ENCODE results near the gene GLCCI1. TPM values are rescaled to one million over a fixed set of nuclear protein-coding genes. Genes with fewer than 3 reads are reported as not detected.

GLCCI1 gene
- total RNA-seq, result 4.4 TPM

DNA sequence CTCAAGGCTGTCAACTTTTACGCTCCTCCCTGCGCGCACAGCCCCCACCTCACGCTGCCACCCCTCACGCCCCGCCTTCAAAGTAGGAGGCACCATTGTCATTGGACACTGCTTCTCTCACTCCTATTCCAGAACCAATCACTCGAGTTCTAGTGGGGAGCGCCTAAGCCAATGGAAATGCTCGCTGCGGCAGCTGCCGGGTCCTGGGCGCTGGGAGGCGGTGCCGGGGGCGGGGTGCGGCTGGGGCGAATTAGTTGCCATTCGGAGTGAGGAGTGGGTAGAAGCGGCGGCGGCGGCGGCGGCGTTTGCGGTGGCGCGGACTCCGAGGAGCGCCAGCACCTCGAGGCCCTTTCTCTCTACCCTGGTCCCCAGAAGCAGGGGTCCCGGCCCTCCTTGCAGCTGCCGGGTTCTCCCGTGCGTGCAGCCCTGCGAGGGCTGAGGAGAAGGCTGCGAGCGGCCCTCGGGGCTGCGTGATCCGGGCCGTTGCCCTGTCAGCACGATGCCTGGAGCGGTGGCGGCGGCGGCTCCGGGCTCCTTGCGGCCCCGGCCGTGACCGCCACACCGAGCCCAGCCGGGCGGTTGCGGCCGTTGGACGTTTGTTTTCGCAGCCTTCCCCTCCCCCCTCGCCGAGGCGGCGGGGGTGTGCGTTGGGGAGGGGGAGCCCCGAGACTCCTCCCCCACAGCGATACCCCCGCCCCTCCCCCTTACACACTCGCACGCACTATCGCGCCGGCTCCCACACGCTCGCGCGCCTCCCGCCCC, at the start of gene GLCCI1:
TSS of gene GLCCI1 (plus strand) at position 253 of the 762 bp plus-strand sequence. CDS start 555 bp downstream, outside the sequence.
- peak; percentile 98 for DNase-seq (ENCODE audit: low spot score)
- peak; percentile 93 for ATAC-seq

DNA sequence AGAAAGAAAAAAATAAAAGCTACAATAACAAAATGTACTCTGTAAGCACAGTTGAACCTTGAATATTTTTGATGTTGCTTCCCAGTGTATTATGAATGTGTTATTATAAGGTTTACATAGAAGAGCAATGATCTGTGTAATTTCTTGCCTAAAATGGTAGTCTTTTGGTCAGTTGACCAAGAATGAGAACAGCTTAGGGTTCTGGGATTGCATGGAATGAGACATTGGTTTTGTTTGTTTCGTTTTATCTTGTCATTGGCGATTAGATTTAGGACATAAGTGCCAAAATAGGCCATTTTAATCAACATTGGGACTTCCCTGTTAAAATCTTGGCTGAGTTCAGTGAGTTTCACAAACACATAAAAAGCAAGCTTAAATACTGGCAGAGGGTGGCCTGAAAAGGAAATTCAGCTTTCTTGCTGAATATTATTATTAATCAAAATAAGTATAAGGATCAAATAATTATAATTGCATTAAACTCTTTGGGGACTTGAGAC, 49.1 kb upstream of the GLCCI1 start:
- ATAC-seq (peak; percentile 59), DNase-seq (ENCODE audit: low spot score) (no peak)

DNA sequence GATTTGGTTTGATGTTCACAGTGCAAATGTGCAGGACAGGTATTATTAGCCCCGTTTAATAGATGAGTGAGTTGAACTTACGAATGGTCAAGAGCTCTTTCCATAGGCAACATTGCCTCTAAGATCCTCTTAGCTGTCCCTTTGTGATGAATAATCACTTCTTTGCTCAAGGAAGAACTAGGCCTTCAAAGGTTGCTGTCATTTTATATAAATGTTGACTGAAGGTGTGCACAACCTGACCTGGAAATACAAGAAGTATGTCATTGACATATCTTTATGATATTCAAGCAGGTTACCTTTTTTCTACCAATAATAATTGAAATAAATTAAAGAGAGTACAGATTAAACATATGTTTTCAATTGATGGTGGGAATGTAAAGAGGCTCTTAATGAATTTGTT, 48.5 kb upstream of the GLCCI1 start:
- DNase-seq (ENCODE audit: low spot score), result no peak

DNA sequence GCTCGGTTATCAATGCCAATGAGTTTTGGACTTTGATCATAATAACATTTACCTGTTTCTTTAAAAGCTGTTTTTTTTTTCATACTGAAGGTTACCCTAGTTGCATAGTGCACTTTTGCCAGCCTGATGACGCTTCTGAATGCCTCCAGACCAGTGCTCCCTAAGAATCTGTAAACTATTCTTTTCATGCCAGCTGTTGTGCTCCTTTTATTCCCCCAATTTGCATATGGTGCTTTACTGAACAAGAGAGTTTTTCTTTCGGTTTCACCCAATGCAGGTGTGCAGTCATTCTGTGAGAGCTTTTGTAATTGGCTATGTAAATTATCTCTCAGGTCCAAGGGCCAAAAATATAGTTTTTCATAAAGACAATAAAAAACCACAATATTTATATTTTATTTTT, 48.1 kb upstream of the GLCCI1 start:
- DNase-seq (ENCODE audit: low spot score) (no peak), ATAC-seq (peak; percentile 65)

More for the DNA sequence above, 48.5 kb upstream of the GLCCI1 start:
- ATAC-seq, result no peak

DNA sequence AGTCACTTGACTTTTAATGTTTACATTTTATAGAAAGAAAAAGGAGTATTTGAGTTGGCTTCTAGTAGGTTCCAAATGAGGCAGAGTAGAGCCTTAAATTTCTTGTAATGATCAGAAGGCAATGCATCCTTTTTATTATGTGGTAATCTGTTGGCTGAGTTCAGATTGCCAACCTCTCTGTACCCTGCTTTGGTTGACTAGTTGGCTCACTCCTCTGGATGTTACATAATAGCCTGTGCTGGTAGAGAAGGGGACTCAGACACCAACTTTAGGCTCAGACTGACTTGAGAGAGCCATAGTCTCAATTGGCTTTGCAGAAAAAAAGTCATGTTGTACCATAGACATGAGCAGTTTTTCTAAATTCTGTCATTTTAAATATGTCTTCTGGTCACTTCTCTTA, 46.8 kb upstream of the GLCCI1 start:
- ATAC-seq (peak; percentile 87), DNase-seq (ENCODE audit: low spot score) (peak; percentile 51)

DNA sequence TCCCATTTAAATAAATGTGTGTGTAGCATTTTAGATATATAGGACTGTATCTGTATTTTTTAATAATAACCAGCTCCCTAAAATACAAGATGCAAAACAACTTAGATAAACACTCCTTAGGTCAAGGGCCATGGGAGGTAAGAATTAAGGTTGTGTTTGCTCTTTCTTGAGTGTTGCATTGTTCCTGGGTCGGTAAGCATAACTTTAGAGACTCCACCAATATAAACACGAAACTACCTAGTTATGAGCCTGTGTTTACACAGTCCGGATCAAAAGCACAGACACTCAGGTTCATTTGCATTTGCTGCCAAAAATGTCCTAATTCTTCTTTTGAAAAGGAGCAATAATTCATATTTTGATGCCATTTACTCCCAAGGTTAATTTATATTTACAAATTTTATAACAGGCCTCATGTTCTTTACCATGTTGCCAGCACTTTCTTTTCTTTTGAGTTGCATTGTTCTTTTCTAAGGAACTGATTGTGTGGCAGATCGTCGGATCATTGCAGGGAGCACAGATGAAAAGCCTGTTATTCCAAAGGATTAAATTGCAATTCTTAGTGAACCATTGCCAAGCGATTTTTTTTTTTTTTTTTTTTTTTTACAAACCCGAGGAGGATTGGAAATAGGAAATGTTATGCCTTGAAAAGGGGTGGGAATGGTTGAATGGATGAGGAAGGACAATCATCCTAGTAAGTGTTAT, 45.8 kb upstream of the GLCCI1 start:
- peak; percentile 25 for ATAC-seq
- DNase-seq (ENCODE audit: low spot score), result no peak

DNA sequence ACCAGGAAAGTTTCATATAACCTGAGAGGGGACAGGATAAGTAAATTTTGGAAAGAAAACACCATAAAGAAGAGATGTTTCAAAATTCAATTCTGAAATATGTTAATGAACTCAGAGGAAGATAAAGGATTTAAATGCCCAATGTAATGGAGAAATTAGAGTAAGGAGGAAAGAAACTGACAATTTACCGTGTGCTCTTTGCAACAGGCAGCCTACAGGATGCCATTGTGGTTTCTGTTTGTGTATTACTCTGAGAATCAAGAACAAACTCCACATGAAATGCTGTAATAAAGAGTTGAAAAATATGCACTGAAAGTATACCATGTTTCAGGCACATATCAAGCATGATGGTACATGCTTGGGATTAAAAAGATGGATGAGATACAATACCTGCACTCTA, 44.8 kb upstream of the GLCCI1 start:
- DNase-seq (ENCODE audit: low spot score), result no peak
- no peak for ATAC-seq

DNA sequence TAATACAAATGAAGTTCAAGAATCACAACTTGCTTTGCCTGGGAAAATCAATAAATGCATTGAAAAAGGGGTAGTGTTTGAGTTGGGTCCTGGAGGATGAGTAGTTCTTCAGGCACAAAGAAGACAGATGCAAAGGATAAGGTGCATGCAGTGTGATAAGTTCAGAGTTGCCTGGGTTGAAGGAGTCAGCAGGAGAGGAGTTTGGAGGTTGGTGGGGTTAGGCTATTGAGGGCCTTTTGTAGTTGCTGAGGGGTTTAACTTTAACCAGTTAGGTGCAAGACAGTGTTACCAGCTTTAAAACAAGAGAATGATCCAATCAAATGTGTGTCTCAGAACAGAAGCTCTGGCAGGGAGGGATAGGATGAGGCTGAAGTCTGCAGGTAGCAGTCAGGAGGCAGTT, 44.3 kb upstream of the GLCCI1 start:
- DNase-seq (ENCODE audit: low spot score) (no peak), ATAC-seq (no peak)

DNA sequence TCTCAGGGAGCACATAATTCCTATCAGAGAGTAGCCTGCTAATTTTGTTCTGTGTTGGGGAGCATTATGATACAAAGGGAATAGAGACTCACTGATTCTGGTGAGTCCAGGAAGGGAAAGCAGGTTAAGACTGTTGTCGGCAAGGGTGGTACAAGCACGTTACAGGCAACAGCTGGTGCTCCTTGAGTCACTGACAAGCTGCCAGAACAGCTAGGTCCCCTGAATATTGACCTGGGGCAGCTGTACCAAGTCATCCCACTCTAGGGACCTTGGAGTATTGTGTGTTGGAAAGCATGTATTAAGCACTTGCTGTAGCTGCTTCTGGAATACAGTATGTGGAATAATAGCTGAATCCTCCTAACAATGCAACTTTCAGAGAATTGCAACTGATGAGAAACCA, 37.0 kb upstream of the GLCCI1 start:
- ATAC-seq (no peak), DNase-seq (ENCODE audit: low spot score) (no peak)

DNA sequence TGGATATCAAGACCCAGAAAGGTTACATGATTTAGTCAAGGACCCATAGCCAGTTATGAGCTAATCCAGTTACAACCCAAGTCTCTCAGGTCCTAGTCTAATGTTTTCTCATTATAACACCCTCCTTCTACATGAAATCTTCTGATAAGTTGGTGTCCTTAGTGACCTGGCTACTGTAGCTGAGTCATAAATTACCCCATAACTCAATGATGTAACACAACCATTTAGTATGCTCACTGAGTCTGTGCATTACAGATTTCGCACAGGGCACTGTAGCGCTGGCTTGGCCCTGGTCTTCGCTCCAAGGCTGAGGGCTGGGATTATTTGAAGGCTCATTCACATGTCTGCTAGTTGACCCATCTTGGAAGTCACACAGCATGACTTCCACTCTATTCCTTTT, 36.0 kb upstream of the GLCCI1 start:
- ATAC-seq (no peak), DNase-seq (ENCODE audit: low spot score) (no peak)

DNA sequence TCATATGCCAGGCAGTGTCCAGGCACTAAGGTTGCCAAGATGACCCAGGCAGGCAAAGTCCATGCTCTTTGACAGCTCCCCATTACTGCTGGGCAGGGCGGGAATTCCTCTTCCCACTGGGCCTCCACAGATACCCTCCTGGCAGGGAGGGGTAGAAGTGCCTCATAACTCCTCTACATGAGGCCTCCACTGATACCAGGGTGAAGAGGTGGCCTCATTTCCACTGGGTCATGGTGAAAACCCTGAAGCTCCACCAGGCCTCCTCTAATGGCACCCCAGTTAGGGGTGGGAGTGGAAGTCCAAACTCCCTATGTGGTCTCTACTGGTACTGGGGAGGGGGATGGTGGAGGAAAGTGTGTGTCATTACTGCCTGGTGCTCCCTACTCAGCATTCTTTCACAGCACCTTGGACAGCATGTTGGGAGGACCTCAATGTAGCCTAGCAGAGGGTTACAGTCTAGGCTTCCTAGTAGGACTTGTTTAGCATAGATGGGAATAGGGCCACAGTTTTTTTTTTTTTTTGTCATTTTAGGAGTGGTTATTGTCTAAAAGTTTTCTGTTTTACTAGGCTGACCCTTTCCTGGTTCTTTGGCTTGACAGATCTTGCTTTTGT, 34.6 kb upstream of the GLCCI1 start:
- DNase-seq (ENCODE audit: low spot score) (no peak), ATAC-seq (no peak)

DNA sequence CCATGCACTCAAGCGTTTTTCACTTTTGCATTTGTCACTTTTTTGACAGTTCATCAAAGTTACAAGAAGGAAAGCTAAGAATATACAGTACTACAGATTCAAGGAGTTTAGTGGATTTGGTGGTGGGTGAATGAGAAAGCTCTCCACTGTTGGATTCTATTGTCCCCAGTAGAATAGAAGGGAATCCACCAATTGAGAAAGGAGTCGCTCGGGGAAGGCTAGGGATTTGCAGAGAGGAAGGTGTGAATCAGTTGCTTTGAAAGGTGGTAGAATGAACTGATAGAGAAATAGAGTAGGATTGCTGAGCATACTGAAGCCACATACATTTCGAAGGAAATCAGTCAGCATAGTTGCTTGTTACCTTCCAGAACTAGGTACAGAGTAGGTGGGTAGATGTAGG, 33.7 kb upstream of the GLCCI1 start:
- ATAC-seq, result no peak
- DNase-seq (ENCODE audit: low spot score), result no peak

DNA sequence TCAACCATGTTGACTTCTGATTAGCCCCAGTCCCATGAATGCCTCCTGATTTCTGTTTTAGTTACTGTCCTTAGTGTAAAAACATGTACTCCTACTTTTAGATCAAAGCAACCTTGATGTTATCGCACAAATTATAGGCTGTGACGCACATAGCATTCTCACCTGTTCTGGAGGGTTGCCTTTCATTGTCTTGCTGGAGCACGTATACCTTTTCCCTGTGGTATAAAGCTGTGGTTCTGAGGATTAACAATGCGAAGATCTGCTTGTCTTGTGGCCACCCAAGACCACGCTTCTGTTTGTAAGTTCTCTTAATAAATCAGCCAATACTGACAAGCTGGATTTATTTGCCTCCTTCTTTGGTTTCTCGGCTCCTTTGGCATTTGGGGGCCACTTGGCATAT, 30.1 kb upstream of the GLCCI1 start:
- ATAC-seq (no peak), DNase-seq (ENCODE audit: low spot score) (no peak)

DNA sequence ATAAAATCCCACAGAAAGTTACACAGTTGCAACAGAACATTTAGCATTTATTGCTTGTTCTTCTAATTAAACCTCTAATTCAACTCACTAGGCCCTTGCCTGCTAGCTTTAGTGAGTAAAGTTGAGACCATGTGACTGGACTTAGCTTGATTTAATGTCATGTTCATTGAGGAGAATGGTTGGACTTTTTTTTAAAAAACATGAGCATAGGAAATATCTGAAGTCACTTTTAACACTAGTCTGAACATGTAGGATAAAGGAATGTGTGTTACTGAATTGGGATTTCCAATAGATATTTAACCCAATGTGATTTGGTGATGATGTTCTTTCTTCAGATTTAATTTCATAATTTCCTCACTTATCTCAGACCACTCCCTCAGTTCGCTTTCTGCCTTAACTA, 24.6 kb upstream of the GLCCI1 start:
- ATAC-seq (no peak), DNase-seq (ENCODE audit: low spot score) (no peak)

DNA sequence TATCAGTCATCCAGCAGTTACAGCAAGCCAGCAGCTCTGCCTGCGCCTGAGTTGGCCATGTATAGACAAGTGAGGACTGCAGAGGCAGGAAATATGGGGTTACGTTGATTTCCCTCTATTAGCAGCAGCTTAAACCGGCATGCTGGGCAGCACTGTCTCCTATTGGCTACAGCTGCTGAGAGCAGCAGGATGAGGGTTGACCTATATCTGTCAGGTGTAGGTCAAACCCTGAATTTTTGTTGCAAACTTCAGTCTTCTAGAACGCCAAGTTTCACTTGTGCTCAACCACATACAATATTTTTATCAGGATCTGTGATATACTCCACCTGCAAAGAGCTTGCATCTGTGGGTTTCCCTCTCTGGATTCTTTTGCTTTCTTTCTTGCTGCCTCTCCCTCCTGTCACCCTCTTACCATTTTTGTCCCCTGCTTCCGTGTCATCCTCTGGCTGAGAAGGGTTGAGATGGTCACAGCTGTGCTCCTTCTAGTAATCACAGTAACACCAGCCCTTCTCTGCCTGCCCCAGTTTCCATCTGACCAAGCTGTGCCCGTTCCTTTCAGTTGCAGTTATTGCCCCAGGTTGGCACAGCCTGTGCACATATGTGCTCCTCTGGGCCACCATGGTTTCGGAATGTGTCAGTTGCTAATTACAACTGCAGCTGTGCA, 23.8 kb upstream of the GLCCI1 start:
- DNase-seq (ENCODE audit: low spot score), result no peak
- ATAC-seq, result no peak

DNA sequence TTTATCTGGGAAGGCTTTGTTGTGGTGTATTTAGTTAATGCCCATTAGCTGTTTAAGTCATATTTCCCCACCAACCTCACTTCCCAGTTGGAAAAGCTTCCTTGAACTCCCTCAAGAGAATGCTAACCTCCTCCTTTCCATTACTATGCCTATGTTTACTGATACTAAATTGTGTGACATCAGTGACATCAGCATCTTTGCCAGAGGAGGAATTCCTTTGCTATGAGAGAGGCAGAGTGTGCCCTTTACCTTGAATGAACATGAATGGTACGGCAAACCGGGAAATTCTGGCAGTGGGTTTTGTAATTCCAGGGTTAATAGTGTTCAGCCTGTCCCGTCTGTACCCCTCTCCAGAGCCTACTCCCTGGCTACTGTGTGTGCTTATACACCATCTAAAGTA, 22.1 kb upstream of the GLCCI1 start:
- ATAC-seq, result no peak
- DNase-seq (ENCODE audit: low spot score), result no peak

DNA sequence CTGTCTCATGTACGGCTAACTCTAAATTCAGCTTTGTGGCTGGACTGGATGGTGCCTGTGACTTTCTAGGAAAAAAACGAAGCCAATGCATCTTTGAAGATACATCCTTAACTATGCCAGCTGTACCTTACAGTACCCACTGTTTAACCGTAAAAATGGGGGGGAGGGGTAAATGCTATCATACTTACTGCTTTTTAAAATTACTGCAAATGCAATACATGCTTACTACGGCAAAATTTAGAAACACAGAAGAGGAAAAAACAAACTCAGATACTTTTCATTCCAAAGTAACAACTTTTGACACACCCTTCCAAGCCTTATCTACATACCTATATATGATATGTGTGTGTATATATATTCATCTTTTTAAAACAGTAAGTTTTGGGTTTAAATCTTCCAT, 20.4 kb upstream of the GLCCI1 start:
- DNase-seq (ENCODE audit: low spot score) (no peak), ATAC-seq (no peak)

DNA sequence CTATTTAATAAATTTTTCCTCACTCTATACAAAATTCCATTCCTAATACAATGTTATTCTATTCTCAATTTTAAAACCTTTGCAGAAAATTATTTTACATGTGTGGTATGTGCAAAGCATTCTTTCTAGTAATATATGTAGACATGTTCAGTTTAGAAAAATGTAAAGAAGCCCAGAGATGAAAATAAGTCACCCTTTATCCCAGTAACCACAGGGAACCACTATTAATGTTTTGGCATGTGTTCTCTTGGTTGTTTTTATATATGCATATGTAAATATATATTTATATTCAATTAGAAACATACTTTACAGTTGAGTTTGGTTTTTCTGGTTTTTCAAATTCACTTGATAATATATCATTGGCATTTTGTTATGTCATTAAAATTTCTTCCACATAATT, 14.8 kb upstream of the GLCCI1 start:
- ATAC-seq (no peak), DNase-seq (ENCODE audit: low spot score) (no peak)

DNA sequence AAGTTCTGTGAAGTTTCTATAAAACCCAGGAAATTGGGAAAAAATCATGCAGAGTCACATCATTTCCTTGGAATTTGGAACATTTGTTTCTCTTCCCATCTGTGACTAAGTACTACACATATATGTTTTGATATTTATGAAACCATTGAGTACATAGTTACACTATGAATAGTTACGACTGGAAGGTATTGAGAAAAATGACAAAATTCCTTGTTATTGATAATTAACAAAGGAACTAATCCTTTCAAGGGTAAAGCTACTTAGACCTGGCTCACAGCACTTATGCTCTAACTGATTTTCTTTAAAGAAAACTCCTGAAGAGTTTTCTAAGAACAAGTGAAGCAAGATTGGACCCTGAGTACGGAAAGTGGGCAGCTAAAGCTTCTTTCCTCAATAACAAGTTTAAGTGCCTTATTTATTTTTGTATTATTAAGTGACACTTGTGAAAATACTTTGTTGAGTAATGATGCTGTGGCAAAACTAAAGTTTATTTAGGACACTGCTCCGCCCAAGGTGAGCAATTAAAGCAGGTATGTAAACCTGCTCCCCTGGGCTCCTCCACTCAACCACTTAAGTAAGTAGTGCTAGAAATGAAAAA, 12.0 kb upstream of the GLCCI1 start:
- no peak for DNase-seq (ENCODE audit: low spot score)
- no peak for ATAC-seq

DNA sequence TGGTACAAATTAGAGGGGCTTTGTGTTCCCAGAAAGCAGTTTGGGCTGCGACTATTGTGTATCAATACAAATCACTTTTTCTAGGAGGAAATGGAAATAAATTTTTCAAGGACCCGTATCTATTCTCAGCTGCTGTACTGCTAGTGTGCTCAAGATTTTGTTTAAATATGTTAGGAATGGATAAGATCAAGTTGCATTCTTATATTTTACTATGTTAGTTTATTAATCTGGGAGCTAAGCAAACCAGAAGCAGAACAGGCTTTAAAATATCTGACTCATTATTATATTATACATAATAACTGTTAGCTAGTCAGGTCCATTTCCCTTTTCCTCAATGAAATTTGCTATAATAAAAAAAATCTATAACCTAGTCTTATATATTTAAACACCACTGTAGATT, 11.1 kb upstream of the GLCCI1 start:
- no peak for ATAC-seq
- no peak for DNase-seq (ENCODE audit: low spot score)

All from left lobe of liver (tissue), 2 donors.